H1 (cell line): ENCODE measurements around the gene MRPL47. TPM values are rescaled to one million over a fixed set of nuclear protein-coding genes. Genes with fewer than 3 reads are reported as not detected.

Experiments used
- ASH2L ChIP-seq: fragments of 200-600, 300-600 bp; sonication (generic); IDR thresholded peaks from one replicate; pipeline ENCODE4 v1.7.1; 2017; ENCODE audit warnings: low read length
- BCL11A ChIP-seq, 2 experiments: IDR thresholded peaks; one replicate each; pipeline ENCODE4 v1.6.1; 2011; ENCODE audit warnings: low read depth in 2 of 2, low read length in 2 of 2, mild to moderate bottlenecking in 2 of 2
- CBX8 ChIP-seq: fragments of 300-800, 300-1000 bp; sonication (generic); IDR thresholded peaks from 2 replicates; pipeline ENCODE4 v1.7.1; 2016; ENCODE audit warnings: low read depth, low read length, borderline replicate concordance
- CHD7 ChIP-seq: fragments of 300-600 bp; sonication (generic); IDR thresholded peaks from 2 replicates; pipeline ENCODE4 v1.7.1; 2012; ENCODE audit warnings: low read length, moderate library complexity, mild to moderate bottlenecking, inconsistent platforms; ENCODE audit not compliant: insufficient replicate concordance
- E2F6 ChIP-seq: IDR thresholded peaks from 2 replicates; pipeline ENCODE4 v1.6.1; 2012; ENCODE audit warnings: inconsistent platforms
- EZH2 ChIP-seq: fragments of 200-600 bp; sonication (generic); IDR thresholded peaks from 2 replicates; pipeline ENCODE4 v1.7.1; 2012; ENCODE audit warnings: low read depth, mild to moderate bottlenecking, moderate library complexity, low read length, inconsistent platforms; ENCODE audit not compliant: severe bottlenecking
- MAX ChIP-seq: IDR thresholded peaks from 2 replicates; pipeline ENCODE4 v1.6.1; 2012; ENCODE audit warnings: inconsistent platforms
- RBBP5 ChIP-seq: IDR thresholded peaks from 2 replicates; pipeline ENCODE4 v1.7.1; 2012; ENCODE audit warnings: low read depth, mild to moderate bottlenecking, inconsistent platforms, low read length, moderate library complexity, borderline replicate concordance
- SIX5 ChIP-seq: IDR thresholded peaks from 2 replicates; pipeline ENCODE4 v1.6.1; 2011; ENCODE audit warnings: mild to moderate bottlenecking, low read depth, low read length
- TAF7 ChIP-seq: optimal IDR thresholded peaks from 2 replicates; pipeline ENCODE3; 2011; ENCODE audit warnings: low read depth, mild to moderate bottlenecking, inconsistent platforms, low read length, moderate library complexity, borderline replicate concordance
- polyA plus RNA-seq, 7 experiments: library from polyadenylated mRNA; depleted of rRNA in 3 of 7; stranded (reverse) in 5 of 7; unstranded in 2 of 7; fragments of >200 nt in 5 of 7; fragments of 200-250 nt in 2 of 7; gene quantifications; 1 replicate in 5 of 7; 2 replicates in 1 of 7; 4 replicates in 1 of 7; pipeline versions ENCODE4 v1.2.1 to v1.2.3, GENCODE V29; 2011 to 2013; ENCODE audit warnings: missing spikeins in 2 of 7, mixed read lengths in 2 of 7
- total RNA-seq: library from RNA; stranded (reverse); fragmentation: NEBNext Ultra II Directional; extraction: Animal tissue kit (Norgen Biotek cat#: 25700); gene quantifications from 2 replicates; pipeline ENCODE4 v1.2.1, GENCODE V29; 2021

MRPL47 gene
- total and polyA plus RNA-seq, 2 of the 8 experiments (the other 6 are each of a cell fraction or from before 2014, with no cell fraction given): 26.1 to 76.6 TPM

- TF ChIP-seq CHD7 (no peak), MAX (no peak), EZH2 (no peak), RBBP5 (no peak), TAF7 (no peak), CBX8 (no peak), E2F6 (no peak), SIX5 (no peak), ASH2L (no peak), BCL11A (IDR thresholded peaks at IDR 0.05; ENCODE audit: low read depth in 2 of 2, low read length in 2 of 2) (no peak)
Observed at GRCh38 chr3:179624451-179624850, 20.0 kb upstream of the MRPL47 start (continued).
